Adipocyte (in vitro differentiated cells): ENCODE results near the gene WDR17.

Experiments used
- DNase-seq: peaks from one replicate; pipeline ENCODE4 v3.0.0-alpha.2; 2015; ENCODE audit warnings: low read depth
- H3K27me3 ChIP-seq: replicated peaks from 2 replicates; pipeline ENCODE4 v1.7.0; 2013; ENCODE audit warnings: mild to moderate bottlenecking, low read length, moderate library complexity; ENCODE audit not compliant: control insufficient read depth, insufficient read depth
- H3K36me3 ChIP-seq: 2 replicates; pipeline ENCODE4 v1.7.0; 2013; ENCODE audit warnings: low read length, mild to moderate bottlenecking, moderate library complexity; ENCODE audit not compliant: control insufficient read depth, insufficient read depth, severe bottlenecking
- H3K4me1 ChIP-seq: 2 replicates; pipeline ENCODE4 v1.7.0; 2013; ENCODE audit warnings: mild to moderate bottlenecking, low read length, moderate library complexity; ENCODE audit not compliant: control insufficient read depth, insufficient read depth
- H3K4me3 ChIP-seq: 2 replicates; pipeline ENCODE4 v1.7.0; 2013; ENCODE audit warnings: mild to moderate bottlenecking, low read length, moderate library complexity
- H3K9ac ChIP-seq: 2 replicates; pipeline ENCODE4 v1.7.0; 2013; ENCODE audit warnings: mild to moderate bottlenecking, low read length, moderate library complexity
- H3K9me3 ChIP-seq: 2 replicates; pipeline ENCODE4 v1.7.0; 2013; ENCODE audit warnings: mild to moderate bottlenecking, low read length, moderate library complexity; ENCODE audit not compliant: control insufficient read depth

WDR17 gene

GRCh38 chr4:176150704-176151103 lies 85.1 kb downstream of the WDR17 start:
- DNase-seq = no peak
- no peaks in the 10 kb centered on the region for H3K4me1 ChIP-seq
- H3K4me3 ChIP-seq = no peak overlapping the region
- H3K9me3 ChIP-seq = no peaks in the 10 kb centered on the region
- H3K27me3 ChIP-seq = no peaks in the 10 kb centered on the region
- H3K9ac ChIP-seq = no peak overlapping the region
- H3K36me3 ChIP-seq = no peaks in the 10 kb centered on the region

DNA sequence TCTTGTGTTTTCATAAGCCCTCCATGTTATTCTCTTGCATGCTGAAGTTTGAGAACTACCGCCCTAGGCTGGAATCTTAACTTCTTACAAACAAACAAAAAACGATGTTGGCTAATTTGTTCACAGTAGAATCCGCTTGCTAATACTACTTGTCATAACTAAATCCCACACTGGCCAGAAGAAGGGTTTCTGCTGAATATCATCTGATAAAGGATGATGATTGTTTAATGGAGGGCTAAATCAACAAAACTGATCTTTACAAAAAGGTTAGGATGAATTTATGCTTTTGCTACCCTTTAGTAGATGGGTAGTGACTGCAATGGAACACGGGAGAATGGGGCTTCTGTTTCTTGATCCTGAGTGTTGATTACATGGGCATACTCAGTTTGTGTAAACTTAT lies 87.5 kb downstream of the WDR17 start:
- no peaks in the 10 kb centered on the region for H3K4me1 ChIP-seq
- H3K27me3 ChIP-seq = no peaks in the 10 kb centered on the region
- no peaks in the 10 kb centered on the region for H3K36me3 ChIP-seq
- H3K9ac ChIP-seq = no peak overlapping the region
- no peaks in the 10 kb centered on the region for H3K9me3 ChIP-seq
- no peak overlapping the region for H3K4me3 ChIP-seq
- no peak for DNase-seq

DNA sequence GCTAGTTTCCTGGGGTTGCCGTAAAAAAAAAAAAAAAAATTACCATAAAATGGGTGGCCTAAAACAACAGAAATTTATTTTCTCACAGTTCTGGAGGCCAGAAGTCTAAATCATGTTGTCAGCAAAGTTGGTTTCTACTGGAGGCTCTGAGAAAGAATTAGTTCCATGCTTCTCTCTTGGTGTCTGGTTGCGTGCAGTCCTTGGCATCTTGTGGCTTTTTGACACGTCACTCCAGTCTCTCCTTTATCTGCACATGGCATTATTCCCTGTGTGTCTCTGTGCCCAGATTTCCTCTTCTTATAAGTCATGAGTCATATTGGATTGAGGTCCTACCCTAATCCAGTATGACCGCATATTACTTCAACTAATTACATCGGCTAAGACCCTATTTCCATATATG lies 91.0 kb downstream of the WDR17 start:
- no peak for DNase-seq
- Histone ChIP-seq H3K9ac (no peak overlapping the region), H3K9me3 (no peaks in the 10 kb centered on the region), H3K36me3 (no peaks in the 10 kb centered on the region), H3K27me3 (no peaks in the 10 kb centered on the region), H3K4me1 (no peaks in the 10 kb centered on the region), H3K4me3 (no peak overlapping the region)

GRCh38 chr4:176163041-176163440 lies 97.4 kb downstream of the WDR17 start:
- Histone ChIP-seq H3K9me3 (no peaks in the 10 kb centered on the region), H3K36me3 (no peaks in the 10 kb centered on the region), H3K9ac (no peak overlapping the region)

DNA sequence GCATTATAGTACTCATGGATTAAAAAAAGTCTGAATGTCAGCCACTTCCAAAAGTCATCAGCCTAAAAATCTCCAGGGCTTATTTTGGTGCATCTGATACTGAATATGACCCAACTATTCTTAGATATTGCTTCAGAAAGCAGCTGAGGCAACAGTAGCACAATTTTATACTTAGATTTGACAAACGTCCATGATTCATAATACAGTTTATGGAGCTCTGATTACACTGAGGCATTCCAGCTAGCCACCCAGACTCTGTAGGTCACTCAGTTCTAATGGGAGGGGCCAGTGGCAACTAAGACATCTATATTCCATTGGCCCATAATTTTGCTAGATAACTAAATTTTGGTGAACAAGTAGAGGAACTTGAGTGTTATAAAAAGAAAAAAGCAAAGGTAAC lies 119.4 kb downstream of the WDR17 start:
- H3K9me3 ChIP-seq = no peaks in the 10 kb centered on the region
- H3K4me1 ChIP-seq = peaks cover 18% of the 10 kb centered on the region
- peak; percentile 87 for DNase-seq
- no peak overlapping the region for H3K4me3 ChIP-seq
- H3K9ac ChIP-seq = no peak overlapping the region
- H3K36me3 ChIP-seq = no peaks in the 10 kb centered on the region
- H3K27me3 ChIP-seq = no peaks in the 10 kb centered on the region

More at GRCh38 chr4:176163041-176163440, 97.4 kb downstream of the WDR17 start:
- H3K4me1 ChIP-seq = no peaks in the 10 kb centered on the region
- no peaks in the 10 kb centered on the region for H3K27me3 ChIP-seq
- H3K4me3 ChIP-seq = no peak overlapping the region
- DNase-seq = no peak

- Histone ChIP-seq H3K9ac (no peak overlapping the region), H3K4me1 (peaks cover 18% of the 10 kb centered on the region), H3K27me3 (no peaks in the 10 kb centered on the region), H3K4me3 (no peak overlapping the region), H3K9me3 (no peaks in the 10 kb centered on the region), H3K36me3 (no peaks in the 10 kb centered on the region)
- no peak for DNase-seq
Measured at GRCh38 chr4:176186067-176186466, 120.4 kb downstream of the WDR17 start.

DNA sequence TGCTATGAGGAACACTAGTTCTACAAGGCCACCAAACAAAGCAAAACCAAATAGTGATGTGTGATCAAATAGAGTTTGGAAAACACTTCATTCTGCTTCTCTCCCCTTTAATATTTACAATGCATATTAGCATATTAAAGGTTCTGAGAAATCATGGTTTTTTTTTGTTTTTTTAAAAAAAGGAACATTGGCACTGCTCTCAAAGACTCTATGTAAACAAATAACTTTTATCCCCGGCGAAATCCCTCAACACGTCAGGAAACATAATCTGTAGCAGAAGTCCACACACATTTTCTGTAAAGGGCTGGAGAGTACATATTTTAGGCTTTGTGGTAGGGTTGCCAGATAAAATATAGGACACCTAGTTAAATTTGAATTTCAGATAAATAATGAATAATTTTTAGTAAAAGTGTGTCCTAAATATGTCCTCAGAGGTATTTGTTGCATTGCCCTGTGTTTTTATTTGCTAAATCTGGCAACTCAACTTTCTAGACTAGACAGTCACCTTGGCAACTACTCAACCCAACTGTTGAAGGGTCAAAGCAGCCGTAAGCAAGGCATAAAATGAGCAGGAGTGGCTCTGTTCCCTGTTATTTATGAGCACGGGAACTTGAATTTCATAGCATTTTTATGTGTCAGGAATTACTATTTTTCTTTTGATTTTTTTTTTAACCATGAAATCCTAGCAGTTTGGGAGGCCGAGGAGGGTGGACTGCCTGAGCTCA lies 121.2 kb downstream of the WDR17 start:
- no peak overlapping the region for H3K9ac ChIP-seq
- DNase-seq = peak; percentile 21
- no peak overlapping the region for H3K4me3 ChIP-seq
- peaks cover 18% of the 10 kb centered on the region for H3K4me1 ChIP-seq
- no peaks in the 10 kb centered on the region for H3K9me3 ChIP-seq
- H3K36me3 ChIP-seq = no peaks in the 10 kb centered on the region
- H3K27me3 ChIP-seq = no peaks in the 10 kb centered on the region

DNA sequence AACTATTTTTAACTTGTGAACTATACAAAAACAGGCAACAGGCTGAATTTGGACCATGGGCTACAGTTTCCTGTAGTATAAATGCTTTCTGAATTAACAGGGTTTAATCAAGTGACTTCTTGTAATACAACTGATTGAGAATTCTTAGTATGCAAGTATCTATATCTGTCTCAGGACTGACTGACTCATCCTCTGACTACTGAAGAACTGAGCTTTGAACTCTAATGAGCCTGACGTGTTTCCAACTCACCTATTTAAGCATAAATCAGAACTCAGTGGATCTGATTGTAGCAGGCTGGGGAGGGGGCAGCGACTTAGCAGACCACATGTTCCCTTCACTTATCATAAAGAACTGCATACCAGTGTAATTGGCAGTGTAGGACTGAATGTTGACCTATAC lies 122.0 kb downstream of the WDR17 start:
- Histone ChIP-seq H3K36me3 (no peaks in the 10 kb centered on the region), H3K4me3 (no peak overlapping the region), H3K9ac (no peak overlapping the region), H3K27me3 (no peaks in the 10 kb centered on the region), H3K4me1 (peaks cover 25% of the 10 kb centered on the region), H3K9me3 (no peaks in the 10 kb centered on the region)
- DNase-seq = no peak

GRCh38 chr4:176188654-176189053 lies 123.0 kb downstream of the WDR17 start:
- Histone ChIP-seq H3K4me3 (no peak overlapping the region), H3K9ac (no peak overlapping the region), H3K36me3 (no peaks in the 10 kb centered on the region), H3K4me1 (peaks cover 34% of the 10 kb centered on the region), H3K9me3 (no peaks in the 10 kb centered on the region), H3K27me3 (no peaks in the 10 kb centered on the region)
- no peak for DNase-seq

- Histone ChIP-seq H3K9ac (no peak overlapping the region), H3K4me3 (no peak overlapping the region), H3K9me3 (no peaks in the 10 kb centered on the region), H3K4me1 (peaks cover 29% of the 10 kb centered on the region), H3K36me3 (no peaks in the 10 kb centered on the region), H3K27me3 (no peaks in the 10 kb centered on the region)
- DNase-seq = peak; percentile 16
Measured at GRCh38 chr4:176189891-176190795, 124.5 kb downstream of the WDR17 start.

DNA sequence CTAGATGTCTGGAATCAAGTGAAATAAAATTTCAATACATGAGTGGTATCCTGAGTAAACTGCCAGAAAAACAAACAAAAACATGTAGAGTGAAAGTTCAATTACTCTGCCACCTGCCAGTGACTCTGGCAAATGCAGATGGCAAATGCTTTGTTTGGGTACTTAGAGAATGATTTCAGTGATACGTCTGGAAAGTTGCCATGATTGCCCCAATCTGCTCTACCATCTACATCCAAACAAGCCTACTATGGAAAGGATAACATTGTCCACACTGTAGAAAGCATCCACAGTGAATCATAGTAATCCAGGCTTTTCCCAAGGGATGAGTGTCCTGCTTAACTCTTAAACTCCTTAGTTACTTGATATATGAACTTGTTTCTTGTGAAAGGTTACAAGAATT lies 126.3 kb downstream of the WDR17 start:
- H3K9me3 ChIP-seq = no peaks in the 10 kb centered on the region
- peak; percentile 7 for DNase-seq

More for the DNA sequence above, 126.3 kb downstream of the WDR17 start:
- Histone ChIP-seq H3K9ac (no peak overlapping the region), H3K4me1 (peaks cover 24% of the 10 kb centered on the region), H3K27me3 (no peaks in the 10 kb centered on the region), H3K36me3 (no peaks in the 10 kb centered on the region), H3K4me3 (no peak overlapping the region)
